Esophagus muscularis mucosa (tissue), 4 donors: ENCODE data around the gene CMYA5. TPM values are rescaled to one million over a fixed set of nuclear protein-coding genes. Genes with fewer than 3 reads are reported as not detected.
A peak's percentile ranks its signal among the peaks of the same experiment; 100 is the strongest.

ENCODE experiments used
- DNase-seq: peaks from one replicate; pipeline ENCODE4 v3.0.0-alpha.2; 2017; ENCODE audit errors: extremely low spot score
- H3K27ac ChIP-seq, 4 donors: fragments of 200-600 bp; sonication (generic); replicated peaks in 1 of 4; 1 replicate in 3 of 4; 2 replicates in 1 of 4; pipeline ENCODE4 v1.5.1; 2016 to 2019; ENCODE audit warnings: mild to moderate bottlenecking in 1 of 4
- H3K27me3 ChIP-seq, 4 donors: fragments of 200-600 bp; sonication (generic); one replicate each; pipeline versions ENCODE4 v1.5.1 to v1.6.0; 2016 to 2019
- H3K36me3 ChIP-seq, 4 donors: fragments of 200-600 bp; sonication (generic); one replicate each; pipeline ENCODE4 v1.5.1; 2016 to 2019
- H3K4me1 ChIP-seq, 4 donors: fragments of 200-600 bp; sonication (generic); one replicate each; pipeline ENCODE4 v1.5.1; 2016 to 2019
- H3K4me3 ChIP-seq, 4 donors: fragments of 200-600 bp; sonication (generic); 1 replicate in 2 of 4; 2 replicates in 2 of 4; pipeline ENCODE4 v1.5.1; 2016 to 2019; ENCODE audit warnings: mild to moderate bottlenecking in 4 of 4, moderate library complexity in 1 of 4
- H3K9me3 ChIP-seq, 4 donors: fragments of 200-600 bp; sonication (generic); 1 replicate in 3 of 4; 2 replicates in 1 of 4; pipeline ENCODE4 v1.5.1; 2016 to 2019
- CTCF ChIP-seq, 3 experiments: fragments of 200-600 bp in 2 of 3; fragments of 450-650 bp in 1 of 3; sonication (generic) in 2 of 3; IDR thresholded peaks; one replicate each; pipeline ENCODE4 v1.5.1; 2017 to 2019; ENCODE audit warnings: antibody characterized with exemption in 3 of 3, mild to moderate bottlenecking in 2 of 3, moderate library complexity in 1 of 3
- EP300 ChIP-seq: sonication (generic); formaldehyde crosslinking; IDR thresholded peaks from one replicate; pipeline ENCODE4 v1.6.1; 2017; ENCODE audit warnings: antibody characterized with exemption
- POLR2A ChIP-seq: fragments of 450-650 bp; IDR thresholded peaks from one replicate; pipeline ENCODE4 v1.6.1; 2017; ENCODE audit warnings: antibody characterized with exemption, moderate library complexity, mild to moderate bottlenecking, low read depth
- POLR2AphosphoS5 ChIP-seq, 2 donors: sonication (generic); formaldehyde crosslinking; IDR thresholded peaks; one replicate each; pipeline ENCODE4 v1.6.1; 2017; ENCODE audit warnings: antibody characterized with exemption in 2 of 2
- WGBS: methylation state at CpG from one replicate; pipeline ENCODE4 v1.1.5; 2018; 5-methylcytosine and 5-hydroxymethylcytosine counted together
- intact Hi-C: fragments of 100-400 bp; cut with DNase I; formaldehyde crosslinking; loops from one replicate; pipeline ENCODE4 v1.15.1; 2023
- total RNA-seq, 4 donors: library from RNA; depleted of rRNA; stranded (reverse); fragments of >200 nt; gene quantifications; one replicate each; pipeline versions ENCODE4 v1.1.0 to v1.2.1, GENCODE V29; 2016

The CMYA5 gene
- total RNA-seq, 4 donors from 2014 or later, result 4.2 to 8.4 (median 4.9) TPM

GRCh38 chr5:79694183-79694582 lies 4.5 kb downstream of the CMYA5 start:
- H3K36me3 ChIP-seq, result no peaks in the 10 kb centered on the region
- no peaks in the 10 kb centered on the region for H3K9me3 ChIP-seq
- no peak overlapping the region for H3K4me3 ChIP-seq
- peaks cover 0 to 31% (median 20%) of the 10 kb centered on the region in 4 donors for H3K4me1 ChIP-seq
- intact Hi-C loops, result no loop called here
- WGBS, result 67% methylated on average over 1 of the region's 1 CpG
- no peaks in the 10 kb centered on the region for H3K27me3 ChIP-seq
- H3K27ac ChIP-seq, result no peak overlapping the region
- DNase-seq, result no peak
- TF ChIP-seq CTCF (IDR thresholded peaks at IDR 0.05) (no peak), POLR2A (no peak), EP300 (no peak), POLR2AphosphoS5 (IDR thresholded peaks at IDR 0.05) (no peak)

- Histone ChIP-seq H3K4me3 (no peak overlapping the region), H3K4me1 (peaks cover 0 to 27% (median 16%) of the 10 kb centered on the region in 4 donors), H3K36me3 (no peaks in the 10 kb centered on the region), H3K27ac (no peak overlapping the region), H3K27me3 (no peaks in the 10 kb centered on the region), H3K9me3 (no peaks in the 10 kb centered on the region)
- no peak for TF ChIP-seq EP300
- no peak for TF ChIP-seq CTCF (IDR thresholded peaks at IDR 0.05)
- TF ChIP-seq POLR2A, result no peak
- TF ChIP-seq POLR2AphosphoS5 (IDR thresholded peaks at IDR 0.05), result no peak
- DNase-seq, result no peak
- intact Hi-C loops, result no loop called here
- WGBS, result 53% methylated on average over 1 of the region's 1 CpG
These were observed 5.0 kb downstream of the CMYA5 start for GRCh38 chr5:79694652-79695051.

GRCh38 chr5:79695526-79695925 lies 5.9 kb downstream of the CMYA5 start:
- no peak overlapping the region for H3K4me3 ChIP-seq
- no peak overlapping the region for H3K27ac ChIP-seq

GRCh38 chr5:79697222-79698170 lies 7.9 kb downstream of the CMYA5 start:
- Histone ChIP-seq H3K36me3 (no peaks in the 10 kb centered on the region), H3K27ac (peak overlapping the region in 1 of 4 donors; percentile 2), H3K9me3 (no peaks in the 10 kb centered on the region), H3K27me3 (no peaks in the 10 kb centered on the region), H3K4me3 (no peak overlapping the region), H3K4me1 (peaks cover 0 to 9% (median 2%) of the 10 kb centered on the region in 4 donors)
- TF ChIP-seq EP300 (no peak), POLR2AphosphoS5 (IDR thresholded peaks at IDR 0.05) (no peak)
- intact Hi-C loops, result no loop called here
- DNase-seq, result no peak
- 63% methylated on average over 4 of the region's 4 CpGs for WGBS

More at GRCh38 chr5:79695526-79695925, 5.9 kb downstream of the CMYA5 start:
- TF ChIP-seq EP300 (no peak), CTCF (IDR thresholded peaks at IDR 0.05) (no peak), POLR2A (no peak), POLR2AphosphoS5 (IDR thresholded peaks at IDR 0.05) (no peak)
- 81% methylated on average over 1 of the region's 1 CpG for WGBS
- no peaks in the 10 kb centered on the region for H3K9me3 ChIP-seq
- no peak for DNase-seq
- no peaks in the 10 kb centered on the region for H3K36me3 ChIP-seq
- intact Hi-C loops, result no loop called here
- peaks cover 0 to 21% (median 9%) of the 10 kb centered on the region in 4 donors for H3K4me1 ChIP-seq
- H3K27me3 ChIP-seq, result no peaks in the 10 kb centered on the region

GRCh38 chr5:79699763-79700400 lies 10.2 kb downstream of the CMYA5 start:
- intact Hi-C loops, result loop anchor here (5.0 kb wide), 1 partner anchor 157 kb away; no protein-coding TSS in a partner anchor

More at GRCh38 chr5:79699763-79700400, 10.2 kb downstream of the CMYA5 start:
- Histone ChIP-seq H3K27me3 (no peaks in the 10 kb centered on the region), H3K4me3 (no peak overlapping the region), H3K27ac (no peak overlapping the region), H3K9me3 (no peaks in the 10 kb centered on the region), H3K4me1 (peaks cover 0 to 5% (median 0%) of the 10 kb centered on the region in 4 donors), H3K36me3 (no peaks in the 10 kb centered on the region)
- TF ChIP-seq POLR2AphosphoS5 (IDR thresholded peaks at IDR 0.05), result no peak
- 99% methylated on average over 4 of the region's 4 CpGs for WGBS
- DNase-seq, result no peak
